Parathyroid adenoma (tissue), 2 donors: ENCODE measurements around the gene ZFP1.

Experiments used
- H2AFZ ChIP-seq: fragments of 300-600 bp; sonication (generic); one replicate; pipeline ENCODE4 v1.7.0; 2017; ENCODE audit warnings: antibody characterized with exemption, mild to moderate bottlenecking
- H3K27ac ChIP-seq: fragments of 300-600 bp; sonication (generic); one replicate; pipeline ENCODE4 v1.7.0; 2017
- H3K27me3 ChIP-seq: fragments of 300-600 bp; sonication (generic); one replicate; pipeline ENCODE4 v1.7.0; 2017; ENCODE audit warnings: low read length; ENCODE audit not compliant: control insufficient read depth, insufficient read depth
- H3K36me3 ChIP-seq: fragments of 300-600 bp; sonication (generic); one replicate; pipeline ENCODE4 v1.7.0; 2017; ENCODE audit warnings: low read length; ENCODE audit not compliant: control insufficient read depth, insufficient read depth
- H3K4me1 ChIP-seq: fragments of 300-600 bp; sonication (generic); one replicate; pipeline ENCODE4 v1.7.0; 2017; ENCODE audit warnings: control low read depth
- H3K4me2 ChIP-seq: fragments of 300-600 bp; sonication (generic); one replicate; pipeline ENCODE4 v1.7.0; 2017; ENCODE audit warnings: low read length
- H3K4me3 ChIP-seq: fragments of 300-600 bp; sonication (generic); one replicate; pipeline ENCODE4 v1.7.0; 2017; ENCODE audit warnings: low read depth, low read length
- H3K79me2 ChIP-seq: fragments of 300-600 bp; sonication (generic); one replicate; pipeline ENCODE4 v1.7.0; 2017; ENCODE audit warnings: control low read depth
- H3K9ac ChIP-seq: fragments of 300-600 bp; sonication (generic); one replicate; pipeline ENCODE4 v1.7.0; 2017; ENCODE audit warnings: mild to moderate bottlenecking
- H3K9me3 ChIP-seq: fragments of 300-600 bp; sonication (generic); one replicate; pipeline ENCODE4 v1.7.0; 2017; ENCODE audit warnings: low read length; ENCODE audit not compliant: control insufficient read depth
- TF ChIP-seq, protein P1 (sequence below): fragments of 300-600 bp; sonication (generic); IDR thresholded peaks from one replicate; pipeline ENCODE4 v1.7.0; 2017; ENCODE audit warnings: antibody characterized with exemption, mild to moderate bottlenecking
- donor health status: primary hyperparathyroidism.

The ZFP1 gene

DNA sequence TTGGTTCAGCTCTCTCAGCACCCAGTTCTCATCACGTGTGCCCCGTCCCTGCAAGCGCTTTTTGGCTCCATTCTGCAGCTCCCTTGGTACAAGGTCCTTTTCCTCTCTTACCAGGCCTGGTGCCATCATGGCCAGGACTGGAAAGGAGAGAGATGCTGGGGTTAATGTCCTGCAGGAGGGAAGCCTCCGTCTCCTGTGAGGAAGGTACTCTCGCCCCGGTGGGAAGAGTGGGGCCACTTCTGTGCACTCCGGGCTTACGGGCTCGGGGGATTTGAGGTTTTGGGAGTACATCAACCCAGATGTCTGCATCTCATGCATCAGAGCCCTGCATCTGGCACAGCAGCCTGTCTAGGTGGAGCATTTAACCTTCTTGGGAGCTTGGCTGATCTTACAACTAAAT is 48.5 kb downstream of the ZFP1 start:
- Histone ChIP-seq H3K9me3 (no peaks in the 10 kb centered on the region), H3K9ac (no peak overlapping the region), H3K36me3 (no peaks in the 10 kb centered on the region), H2AFZ (no peak overlapping the region), H3K4me1 (no peaks in the 10 kb centered on the region), H3K4me3 (no peak overlapping the region), H3K4me2 (no peak overlapping the region), H3K27me3 (no peaks in the 10 kb centered on the region), H3K27ac (no peak overlapping the region), H3K79me2 (no peaks in the 10 kb centered on the region)
- TF ChIP-seq, protein P1, sequence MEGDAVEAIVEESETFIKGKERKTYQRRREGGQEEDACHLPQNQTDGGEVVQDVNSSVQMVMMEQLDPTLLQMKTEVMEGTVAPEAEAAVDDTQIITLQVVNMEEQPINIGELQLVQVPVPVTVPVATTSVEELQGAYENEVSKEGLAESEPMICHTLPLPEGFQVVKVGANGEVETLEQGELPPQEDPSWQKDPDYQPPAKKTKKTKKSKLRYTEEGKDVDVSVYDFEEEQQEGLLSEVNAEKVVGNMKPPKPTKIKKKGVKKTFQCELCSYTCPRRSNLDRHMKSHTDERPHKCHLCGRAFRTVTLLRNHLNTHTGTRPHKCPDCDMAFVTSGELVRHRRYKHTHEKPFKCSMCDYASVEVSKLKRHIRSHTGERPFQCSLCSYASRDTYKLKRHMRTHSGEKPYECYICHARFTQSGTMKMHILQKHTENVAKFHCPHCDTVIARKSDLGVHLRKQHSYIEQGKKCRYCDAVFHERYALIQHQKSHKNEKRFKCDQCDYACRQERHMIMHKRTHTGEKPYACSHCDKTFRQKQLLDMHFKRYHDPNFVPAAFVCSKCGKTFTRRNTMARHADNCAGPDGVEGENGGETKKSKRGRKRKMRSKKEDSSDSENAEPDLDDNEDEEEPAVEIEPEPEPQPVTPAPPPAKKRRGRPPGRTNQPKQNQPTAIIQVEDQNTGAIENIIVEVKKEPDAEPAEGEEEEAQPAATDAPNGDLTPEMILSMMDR, result no peak

DNA sequence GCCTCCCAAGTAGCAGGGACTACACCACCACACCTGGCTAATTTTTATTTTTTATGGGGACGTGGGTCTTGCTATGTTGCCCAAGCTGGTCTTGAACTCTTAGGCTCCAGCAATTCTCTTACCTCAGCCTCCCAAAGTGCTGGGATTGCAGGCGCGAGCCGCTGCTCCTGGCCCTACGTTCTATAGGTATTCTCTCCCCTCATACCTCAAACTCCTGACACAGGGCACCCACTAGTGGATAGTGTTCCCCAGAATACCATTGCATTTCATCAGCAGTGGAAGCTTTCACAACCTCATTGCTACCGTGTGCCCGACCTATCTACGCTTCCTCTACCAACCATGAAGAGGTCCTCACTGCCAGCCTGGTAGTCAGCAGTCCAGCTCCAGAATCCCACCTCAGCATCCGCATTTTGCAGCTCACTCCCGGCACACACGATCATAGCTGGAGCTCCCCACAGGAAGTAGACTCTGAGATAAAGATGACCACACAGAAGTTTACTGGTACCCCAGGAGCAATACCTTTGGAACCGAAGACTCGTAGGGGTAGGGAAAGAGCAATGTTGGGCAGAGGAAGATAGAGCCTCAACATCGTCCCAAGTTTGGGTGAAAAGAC is 49.3 kb downstream of the ZFP1 start:
- H3K4me2 ChIP-seq, result no peak overlapping the region
- H3K27me3 ChIP-seq, result no peaks in the 10 kb centered on the region
- TF ChIP-seq, protein P1, result no peak
- no peaks in the 10 kb centered on the region for H3K79me2 ChIP-seq
- no peak overlapping the region for H3K27ac ChIP-seq
- H3K4me3 ChIP-seq, result no peak overlapping the region
- H2AFZ ChIP-seq, result no peak overlapping the region
- H3K9ac ChIP-seq, result no peak overlapping the region
- no peaks in the 10 kb centered on the region for H3K9me3 ChIP-seq
- no peaks in the 10 kb centered on the region for H3K4me1 ChIP-seq
- no peaks in the 10 kb centered on the region for H3K36me3 ChIP-seq

DNA sequence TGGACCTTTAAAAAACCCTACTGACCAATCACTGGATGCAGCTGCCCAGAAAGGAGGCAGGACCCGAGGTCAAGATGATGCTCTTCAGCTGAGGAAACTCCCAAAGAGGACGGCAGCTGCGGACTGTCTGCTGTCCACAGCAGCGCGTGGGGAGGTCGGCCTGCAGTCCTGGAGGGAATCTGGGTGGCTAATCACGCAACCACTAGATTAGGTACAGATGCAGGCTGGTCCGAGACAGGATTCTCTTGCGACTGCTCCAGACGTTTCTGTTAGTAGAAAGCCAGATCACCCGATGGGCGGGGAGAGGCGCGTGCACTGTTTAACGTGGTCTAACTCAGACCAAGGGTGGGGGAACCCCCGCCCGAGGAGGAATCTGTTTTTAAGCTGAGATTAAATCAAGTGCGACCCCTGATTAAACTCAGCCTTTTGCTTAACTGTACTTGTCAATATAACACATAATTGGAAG is 49.8 kb downstream of the ZFP1 start:
- no peaks in the 10 kb centered on the region for H3K4me1 ChIP-seq
- H3K36me3 ChIP-seq, result no peaks in the 10 kb centered on the region
- H3K9ac ChIP-seq, result no peak overlapping the region
- H3K27me3 ChIP-seq, result no peaks in the 10 kb centered on the region
- H3K4me3 ChIP-seq, result no peak overlapping the region
- H2AFZ ChIP-seq, result no peak overlapping the region
- no peaks in the 10 kb centered on the region for H3K9me3 ChIP-seq
- H3K27ac ChIP-seq, result no peak overlapping the region
- TF ChIP-seq, protein P1, result no peak
- H3K4me2 ChIP-seq, result no peak overlapping the region
- no peaks in the 10 kb centered on the region for H3K79me2 ChIP-seq

DNA sequence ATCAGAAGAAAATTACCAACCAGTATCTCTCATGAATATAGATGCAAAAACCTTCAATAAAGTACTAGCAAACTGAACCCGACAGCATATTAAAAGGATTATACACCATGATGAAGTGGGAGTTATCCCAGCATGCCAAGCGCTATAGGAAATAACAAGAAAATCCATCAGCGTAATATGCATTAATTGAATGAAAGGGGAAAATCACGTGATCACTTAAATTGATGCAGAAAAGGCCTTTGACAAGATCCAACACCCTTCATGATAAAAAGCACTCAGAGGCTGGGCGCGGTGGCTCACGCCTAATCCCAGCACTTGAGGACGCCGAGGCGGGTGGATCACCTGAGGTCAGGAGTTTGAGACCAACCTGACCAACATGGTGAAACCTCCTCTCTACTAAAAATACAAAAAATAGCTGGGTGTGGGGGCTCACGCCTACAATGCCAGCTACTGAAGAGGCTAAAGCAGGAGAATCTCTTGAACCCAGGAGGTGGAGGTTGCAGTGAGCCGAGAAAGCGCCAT is 53.8 kb downstream of the ZFP1 start:
- Histone ChIP-seq H3K4me3 (no peak overlapping the region), H3K27ac (no peak overlapping the region), H3K9me3 (no peaks in the 10 kb centered on the region), H2AFZ (no peak overlapping the region), H3K36me3 (no peaks in the 10 kb centered on the region), H3K9ac (no peak overlapping the region), H3K4me1 (no peaks in the 10 kb centered on the region), H3K27me3 (no peaks in the 10 kb centered on the region), H3K79me2 (no peaks in the 10 kb centered on the region), H3K4me2 (no peak overlapping the region)
- TF ChIP-seq, protein P1, result no peak

DNA sequence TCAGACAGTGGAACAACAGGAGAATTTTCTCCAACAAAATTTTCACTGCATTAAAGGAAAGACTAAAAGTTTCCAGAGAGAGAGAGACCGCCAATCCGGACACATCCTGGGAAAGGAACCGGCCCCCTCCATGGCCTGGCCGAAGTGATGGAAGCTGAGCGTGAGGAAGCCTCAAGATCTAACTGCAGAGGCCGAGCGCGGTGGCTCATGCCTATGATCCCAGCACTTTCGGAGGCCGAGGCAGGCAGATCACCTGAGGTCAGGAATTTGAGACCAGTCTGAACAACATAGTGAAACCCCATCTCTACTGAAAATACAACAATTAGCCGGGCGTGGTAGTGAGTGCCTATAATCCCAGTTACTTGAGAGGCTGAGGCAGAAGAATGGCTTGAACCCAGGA is 54.8 kb downstream of the ZFP1 start:
- TF ChIP-seq, protein P1, result no peak
- H3K4me2 ChIP-seq, result no peak overlapping the region
- H3K4me3 ChIP-seq, result no peak overlapping the region
- no peaks in the 10 kb centered on the region for H3K36me3 ChIP-seq
- H3K27me3 ChIP-seq, result no peaks in the 10 kb centered on the region
- no peaks in the 10 kb centered on the region for H3K9me3 ChIP-seq
- H3K9ac ChIP-seq, result no peak overlapping the region
- no peak overlapping the region for H3K27ac ChIP-seq
- no peak overlapping the region for H2AFZ ChIP-seq
- no peaks in the 10 kb centered on the region for H3K4me1 ChIP-seq
- H3K79me2 ChIP-seq, result no peaks in the 10 kb centered on the region
